Heart left ventricle (tissue), 16 donors: Measurements from ENCODE around the gene HTR7. TPM values are rescaled to one million over a fixed set of nuclear protein-coding genes. Genes with fewer than 3 reads are reported as not detected.

Experiments
- ATAC-seq, 4 donors: fragments of 200-7000 bp; cut with Tn5 transposase; one replicate each; pipeline ENCODE4 v1.9.1; 2020 to 2022; ENCODE audit warnings: moderate library complexity in 4 of 4, mild to moderate bottlenecking in 3 of 4, moderate number of reproducible peaks in 1 of 4
- DNase-seq, 5 donors: peaks; one replicate each; pipeline ENCODE4 v3.0.0-alpha.2; 2020
- H3K27ac ChIP-seq, 12 donors: fragments of 200-600 bp; sonication (generic) in 4 of 12; one replicate each; pipeline versions ENCODE4 v1.5.0 to v1.8.0; 2016 to 2022; ENCODE audit warnings: mild to moderate bottlenecking in 2 of 12
- H3K27me3 ChIP-seq, 9 donors: fragments of 200-600 bp; sonication (generic) in 2 of 9; one replicate each; pipeline versions ENCODE4 v1.5.1 to v1.8.0; 2016 to 2022; ENCODE audit warnings: mild to moderate bottlenecking in 3 of 9
- H3K36me3 ChIP-seq, 9 donors: fragments of 200-600 bp; sonication (generic) in 2 of 9; one replicate each; pipeline versions ENCODE4 v1.5.0 to v1.8.0; 2018 to 2022; ENCODE audit warnings: mild to moderate bottlenecking in 2 of 9
- H3K4me1 ChIP-seq, 12 donors: fragments of 200-600 bp; sonication (generic) in 4 of 12; one replicate each; pipeline versions ENCODE4 v1.5.0 to v1.8.0; 2016 to 2022; ENCODE audit warnings: mild to moderate bottlenecking in 3 of 12
- H3K4me3 ChIP-seq, 12 donors: fragments of 200-600 bp; sonication (generic) in 4 of 12; one replicate each; pipeline versions ENCODE4 v1.5.0 to v1.8.0; 2017 to 2022; ENCODE audit warnings: mild to moderate bottlenecking in 9 of 12, moderate library complexity in 4 of 12
- H3K9me3 ChIP-seq, 12 donors: fragments of 200-600 bp; sonication (generic) in 4 of 12; one replicate each; pipeline versions ENCODE4 v1.5.0 to v1.8.0; 2016 to 2022; ENCODE audit warnings: mild to moderate bottlenecking in 1 of 12
- CTCF ChIP-seq, 12 donors: fragments of 200-600 bp; sonication (generic) in 4 of 12; IDR thresholded peaks; one replicate each; pipeline versions ENCODE4 v1.5.0 to v1.8.0; 2018 to 2022; ENCODE audit warnings: antibody characterized with exemption in 12 of 12, mild to moderate bottlenecking in 5 of 12
- POLR2A ChIP-seq, 2 donors: fragments of 450-650 bp; IDR thresholded peaks; one replicate each; pipeline ENCODE4 v1.6.1; 2017; ENCODE audit warnings: antibody characterized with exemption in 2 of 2, mild to moderate bottlenecking in 2 of 2, moderate library complexity in 2 of 2
- WGBS, 4 donors: extraction: QIAGEN DNeasy Blood & Tissue Kit in 2 of 4; methylation state at CpG; one replicate each; pipeline versions ENCODE4 v1.1.5 to v1.1.7; 2013 to 2018; 5-methylcytosine and 5-hydroxymethylcytosine counted together
- intact Hi-C, 10 donors: fragments of 100-400 bp; cut with DNase I; formaldehyde crosslinking; loops; one replicate each; pipeline versions ENCODE4 v1.11.1 to v1.14.2; 2022
- polyA plus RNA-seq, 2 donors: library from polyadenylated mRNA; stranded (reverse); fragments of 200-250 nt; gene quantifications; one replicate each; pipeline ENCODE4 v1.2.3, GENCODE V29; 2013
- total RNA-seq, 9 donors: library from RNA; depleted of rRNA in 2 of 9; stranded (reverse); fragments of >200 nt in 2 of 9; fragmentation: NEBNext Ultra II Directional in 3 of 9; extraction: Animal tissue kit (Norgen Biotek cat#: 25700) in 3 of 9; gene quantifications; one replicate each; pipeline versions ENCODE4 v1.1.0 to v1.2.4, GENCODE V29; 2016 to 2023
- donor health status: ischemic (EF 13 %, LVEDD 7.1; RV severe dilation, severe dysfunction).
- donor health status: healthy with polysubstance abuse.
- donor health status: DM: no; HTN: yes; CAD: no.
- donor health status: DM: no; HTN: no; CAD: no.
- donor health status: ischemic (EF 25% LVEDD 6.9; RV normal size, moderate dysfunction).
- donor health status: ischemic (EF 25% LVEDD 5.7; RV mildly dilated, moderate dysfunction).
- donor health status: healthy.
- donor health status: DM: yes; HTN: yes; CAD: no.
- donor health status: ischemic (EF 35%, LVEDD 5.7; RV mildly dilated, moderate dysfunction).
- donor health status: nonischemic (EF 11% LVEDD 7.7; RV severe dilation, severe dysfunction).
- donor health status: DM: yes; HTN: yes; CAD: no.
- donor health status: PGD.
- donor health status: ischemic (EF 29% LVEDD 5.4; RV normal size, mild dysfunction).
- donor health status: nonischemic (EF 23%, LVEDD 6.1; RV moderate dilation, normal function).

Gene HTR7
- total and polyA plus RNA-seq, 11 donors, result 0.10 to 0.66 (median 0.24) TPM; not detected in 4

GRCh38 chr10:90788968-90789367, 68.9 kb downstream of the HTR7 start:
- no peak overlapping the region for H3K4me3 ChIP-seq
- H3K9me3 ChIP-seq, result no peaks in the 10 kb centered on the region
- H3K36me3 ChIP-seq, result no peaks in the 10 kb centered on the region
- ATAC-seq (no peak), DNase-seq (no peak)
- TF ChIP-seq POLR2A (IDR thresholded peaks at IDR 0.05), result no peak
- no peak for TF ChIP-seq CTCF (IDR thresholded peaks at IDR 0.05)
- H3K4me1 ChIP-seq, result peaks cover 0 to 4% (median 0%) of the 10 kb centered on the region in 12 donors
- intact Hi-C loops, result loop anchor here in 9 of 10 donors (1.0 to 5.0 kb wide), 4 partner anchors 992 to 997 kb away; no protein-coding TSS in a partner anchor
- no peak overlapping the region for H3K27ac ChIP-seq
- peaks cover 0 to 13% (median 0%) of the 10 kb centered on the region in 9 donors for H3K27me3 ChIP-seq
- WGBS, 4 donors, result 48 to 82% (median 60%) methylated on average over 3 of the region's 3 CpGs

- intact Hi-C loops, result loop anchor here in 9 of 10 donors (1.0 to 5.0 kb wide), 4 partner anchors 991 to 996 kb away; no protein-coding TSS in a partner anchor
These were observed 69.7 kb downstream of the HTR7 start for GRCh38 chr10:90788199-90788491.

GRCh38 chr10:90787393-90788198, 70.2 kb downstream of the HTR7 start:
- intact Hi-C loops, result loop anchor here in 9 of 10 donors (1.0 to 5.0 kb wide), 4 partner anchors 990 to 995 kb away; no protein-coding TSS in a partner anchor

More at GRCh38 chr10:90788199-90788491, 69.7 kb downstream of the HTR7 start:
- TF ChIP-seq POLR2A (IDR thresholded peaks at IDR 0.05), result no peak
- TF ChIP-seq CTCF (IDR thresholded peaks at IDR 0.05), result peak in 3 of 12 donors; percentile 2 to 7 (median 6)
- no peaks in the 10 kb centered on the region for H3K36me3 ChIP-seq
- WGBS, 4 donors, result 53 to 63% (median 57%) methylated on average over 3 of the region's 3 CpGs
- H3K27me3 ChIP-seq, result peaks cover 0 to 13% (median 0%) of the 10 kb centered on the region in 9 donors
- no peaks in the 10 kb centered on the region for H3K9me3 ChIP-seq
- peaks cover 0 to 4% (median 0%) of the 10 kb centered on the region in 12 donors for H3K4me1 ChIP-seq
- DNase-seq (no peak), ATAC-seq (no peak)
- no peak overlapping the region for H3K27ac ChIP-seq
- no peak overlapping the region for H3K4me3 ChIP-seq

More at GRCh38 chr10:90787393-90788198, 70.2 kb downstream of the HTR7 start:
- TF ChIP-seq POLR2A (IDR thresholded peaks at IDR 0.05) (no peak), CTCF (IDR thresholded peaks at IDR 0.05) (peak; percentile 59 to 82 (median 69))
- Histone ChIP-seq H3K27me3 (peaks cover 0 to 13% (median 0%) of the 10 kb centered on the region in 9 donors), H3K9me3 (no peaks in the 10 kb centered on the region), H3K36me3 (no peaks in the 10 kb centered on the region), H3K4me3 (no peak overlapping the region), H3K4me1 (peaks cover 0 to 4% (median 0%) of the 10 kb centered on the region in 12 donors), H3K27ac (no peak overlapping the region)
- DNase-seq, result no peak
- 61 to 73% (median 68%) methylated on average over 9 of the region's 9 CpGs for WGBS, 4 donors
- ATAC-seq, result no peak
